ENCODE results near the gene PFKFB4.

The PFKFB4 gene

GRCh38 chr3:48556796-48557626, at the start of gene PFKFB4:
PFKFB4 (minus strand) TSS chr3:48556803; CDS start chr3:48556777, 26 bp downstream.
- TF ChIP-seq, protein P1, sequence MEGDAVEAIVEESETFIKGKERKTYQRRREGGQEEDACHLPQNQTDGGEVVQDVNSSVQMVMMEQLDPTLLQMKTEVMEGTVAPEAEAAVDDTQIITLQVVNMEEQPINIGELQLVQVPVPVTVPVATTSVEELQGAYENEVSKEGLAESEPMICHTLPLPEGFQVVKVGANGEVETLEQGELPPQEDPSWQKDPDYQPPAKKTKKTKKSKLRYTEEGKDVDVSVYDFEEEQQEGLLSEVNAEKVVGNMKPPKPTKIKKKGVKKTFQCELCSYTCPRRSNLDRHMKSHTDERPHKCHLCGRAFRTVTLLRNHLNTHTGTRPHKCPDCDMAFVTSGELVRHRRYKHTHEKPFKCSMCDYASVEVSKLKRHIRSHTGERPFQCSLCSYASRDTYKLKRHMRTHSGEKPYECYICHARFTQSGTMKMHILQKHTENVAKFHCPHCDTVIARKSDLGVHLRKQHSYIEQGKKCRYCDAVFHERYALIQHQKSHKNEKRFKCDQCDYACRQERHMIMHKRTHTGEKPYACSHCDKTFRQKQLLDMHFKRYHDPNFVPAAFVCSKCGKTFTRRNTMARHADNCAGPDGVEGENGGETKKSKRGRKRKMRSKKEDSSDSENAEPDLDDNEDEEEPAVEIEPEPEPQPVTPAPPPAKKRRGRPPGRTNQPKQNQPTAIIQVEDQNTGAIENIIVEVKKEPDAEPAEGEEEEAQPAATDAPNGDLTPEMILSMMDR (IDR thresholded peaks at IDR 0.05; ENCODE audit: extremely low read depth, missing control alignments) = no peak
- peak; percentile 97 for DNase-seq (ENCODE audit: low spot score)

DNA sequence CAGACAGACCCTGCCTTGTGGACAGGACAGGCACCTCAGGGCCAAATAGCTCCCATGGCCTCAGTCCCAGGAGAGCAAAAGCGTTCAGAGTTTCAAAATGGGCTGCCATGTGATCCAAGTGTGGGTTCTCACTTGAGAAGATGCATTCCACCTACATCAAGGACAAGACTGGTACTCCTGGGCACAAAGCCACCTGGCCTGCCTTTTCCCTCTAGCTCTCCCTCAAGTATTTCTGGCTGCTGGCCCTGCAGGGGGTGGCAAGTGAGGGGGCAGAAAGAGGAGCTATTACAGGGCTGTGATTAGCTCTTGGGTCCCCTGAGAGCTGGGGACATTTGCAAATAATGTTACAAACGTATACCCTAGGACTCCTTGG, 45.0 kb upstream of the PFKFB4 start:
- no peak for DNase-seq (ENCODE audit: low spot score)

GRCh38 chr3:48600711-48601621, 44.4 kb upstream of the PFKFB4 start:
- DNase-seq (ENCODE audit: low spot score) = no peak
- TF ChIP-seq, protein P1 (IDR thresholded peaks at IDR 0.05; ENCODE audit: extremely low read depth, missing control alignments) = no peak

More for the DNA sequence above, 45.0 kb upstream of the PFKFB4 start:
- TF ChIP-seq, protein P1 (IDR thresholded peaks at IDR 0.05; ENCODE audit: extremely low read depth, missing control alignments) = no peak

DNA sequence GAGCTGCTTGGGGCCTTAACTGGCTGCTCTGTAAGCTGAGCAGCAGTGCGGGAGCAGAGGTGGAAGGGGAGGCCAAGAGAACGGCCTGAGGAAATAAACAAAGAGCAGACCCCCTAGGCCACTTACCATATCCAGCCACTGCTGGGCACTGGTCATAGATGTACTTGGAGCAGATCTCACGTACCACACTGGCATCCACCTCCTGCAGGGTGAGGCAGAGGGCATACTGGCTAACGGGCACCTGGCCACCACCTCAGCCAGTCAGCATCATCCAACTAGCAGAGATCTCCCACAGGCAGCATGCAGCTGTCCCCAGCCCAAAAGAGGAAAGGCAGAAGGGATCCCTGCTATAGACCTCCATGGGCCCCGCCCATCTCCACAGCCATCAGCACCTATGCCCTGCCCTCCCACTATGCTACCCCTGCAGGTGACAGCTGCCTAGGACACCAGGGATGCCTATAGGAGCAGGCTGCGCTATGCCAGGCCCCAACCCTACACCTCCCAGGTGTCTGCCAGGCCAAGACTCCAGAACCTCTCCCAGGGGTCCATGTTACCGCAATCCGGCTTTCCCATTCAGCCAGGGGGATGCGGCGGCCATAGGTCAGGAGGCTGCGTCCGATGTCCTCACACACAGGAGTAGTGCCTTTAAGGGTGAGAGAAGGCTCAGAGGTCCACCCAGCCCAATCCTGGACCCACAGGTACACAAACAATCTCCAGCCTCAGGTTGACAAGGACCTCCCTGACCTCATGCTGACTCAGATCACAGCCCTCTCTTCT, 43.1 kb upstream of the PFKFB4 start:
- DNase-seq (ENCODE audit: low spot score) = no peak
- TF ChIP-seq, protein P1 (IDR thresholded peaks at IDR 0.05; ENCODE audit: extremely low read depth, missing control alignments) = no peak

GRCh38 chr3:48599077-48599501, 42.5 kb upstream of the PFKFB4 start:
- no peak for DNase-seq (ENCODE audit: low spot score)

DNA sequence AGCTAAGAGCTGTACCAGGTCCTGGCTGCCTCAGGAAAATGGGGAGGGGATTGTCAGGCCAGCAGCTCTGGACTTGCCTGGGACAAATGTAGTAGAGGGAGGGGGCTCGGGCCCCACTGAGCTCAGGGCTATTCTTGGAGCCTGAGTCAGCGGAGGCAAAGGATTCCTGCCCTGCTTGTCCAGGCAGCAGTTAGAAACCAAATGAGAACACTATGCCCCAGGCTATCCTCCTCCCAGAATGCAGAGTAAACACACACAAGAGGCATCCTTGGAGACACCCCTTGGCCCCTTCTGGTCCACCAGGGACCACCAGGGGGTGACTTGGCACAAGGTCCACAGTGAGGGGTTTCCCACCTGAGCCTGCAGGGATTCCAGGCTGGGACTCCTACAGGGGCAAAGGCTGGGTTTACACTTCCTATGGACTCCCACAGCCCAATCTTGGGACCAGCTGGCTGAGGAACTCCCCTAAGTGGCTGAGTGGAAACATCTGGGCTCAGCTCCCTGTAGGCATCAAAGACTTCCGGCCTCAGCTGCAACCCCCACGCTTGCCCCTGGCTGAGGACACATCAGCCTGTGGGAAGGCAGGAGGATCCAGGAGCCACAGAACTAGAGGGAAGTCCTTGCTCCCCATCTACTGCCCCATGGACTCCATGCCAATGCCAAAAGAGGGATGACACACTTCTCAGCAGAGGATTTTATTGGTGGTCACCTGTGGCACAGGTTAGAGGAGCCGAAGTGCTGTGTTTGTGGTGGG, 41.9 kb upstream of the PFKFB4 start:
- TF ChIP-seq, protein P1 (IDR thresholded peaks at IDR 0.05; ENCODE audit: extremely low read depth, missing control alignments) = no peak
- DNase-seq (ENCODE audit: low spot score) = no peak

More at GRCh38 chr3:48599077-48599501, 42.5 kb upstream of the PFKFB4 start:
- TF ChIP-seq, protein P1 (IDR thresholded peaks at IDR 0.05; ENCODE audit: extremely low read depth, missing control alignments) = no peak

Data from GM20000 (cell line).